HUES48 (cell line): ENCODE results near the gene NCF2.
"Not testable (repeated sequence)": the region's sequence is repeated elsewhere in the genome, so short reads cannot be mapped to it uniquely, and the experiment has no call there.

Experiments used
- H3K27ac ChIP-seq: one replicate; pipeline ENCODE4 v1.7.0; 2013; ENCODE audit warnings: low read depth, low read length, inconsistent platforms
- H3K27me3 ChIP-seq: 2 replicates; pipeline ENCODE4 v1.6.1; 2013; ENCODE audit warnings: mild to moderate bottlenecking, low read length; ENCODE audit not compliant: control insufficient read depth, insufficient read depth
- H3K36me3 ChIP-seq: 2 replicates; pipeline ENCODE4 v1.6.1; 2013; ENCODE audit warnings: low read length; ENCODE audit not compliant: control insufficient read depth, insufficient read depth
- H3K4me1 ChIP-seq: 2 replicates; pipeline ENCODE4 v1.6.1; 2013; ENCODE audit warnings: mild to moderate bottlenecking, low read length; ENCODE audit not compliant: control insufficient read depth, insufficient read depth
- H3K4me3 ChIP-seq: 2 replicates; pipeline ENCODE4 v1.5.1; 2013; ENCODE audit warnings: mild to moderate bottlenecking, low read depth, low read length
- H3K9ac ChIP-seq: 2 replicates; pipeline ENCODE4 v1.6.1; 2013; ENCODE audit warnings: mild to moderate bottlenecking, low read depth, low read length, moderate library complexity
- H3K9me3 ChIP-seq: 2 replicates; pipeline ENCODE4 v1.6.1; 2013; ENCODE audit warnings: low read length; ENCODE audit not compliant: control insufficient read depth, insufficient read depth

The NCF2 gene

DNA sequence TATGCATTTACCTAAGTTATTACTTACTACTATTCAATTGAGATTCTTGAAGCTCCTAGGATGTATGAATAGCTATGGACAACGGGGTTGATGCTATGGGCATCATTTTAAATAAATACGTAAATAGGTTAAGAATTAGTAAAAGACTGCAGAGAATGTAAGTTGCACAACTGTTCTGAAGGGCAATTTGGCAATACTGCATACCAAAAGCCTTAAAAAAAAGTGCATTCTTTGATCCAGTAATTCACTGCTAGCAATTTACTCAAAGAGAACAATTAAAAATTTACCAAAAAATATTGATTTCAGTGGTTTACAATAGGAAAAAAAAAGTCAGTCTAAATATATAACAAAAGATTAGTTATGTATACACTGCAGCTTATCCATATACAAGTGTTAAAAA is 41.9 kb upstream of the NCF2 start:
- H3K9ac ChIP-seq: no peak overlapping the region
- H3K4me1 ChIP-seq: peaks cover 22% of the 10 kb centered on the region
- peaks cover 3% of the 10 kb centered on the region; the same call in 1 of the 2 replicates for H3K9me3 ChIP-seq
- H3K27me3 ChIP-seq: peaks cover 9% of the 10 kb centered on the region
- H3K27ac ChIP-seq: no peak overlapping the region
- H3K4me3 ChIP-seq: peak overlapping the region; percentile 74; the same call in 1 of the 2 replicates
- peaks cover 49% of the 10 kb centered on the region for H3K36me3 ChIP-seq

DNA sequence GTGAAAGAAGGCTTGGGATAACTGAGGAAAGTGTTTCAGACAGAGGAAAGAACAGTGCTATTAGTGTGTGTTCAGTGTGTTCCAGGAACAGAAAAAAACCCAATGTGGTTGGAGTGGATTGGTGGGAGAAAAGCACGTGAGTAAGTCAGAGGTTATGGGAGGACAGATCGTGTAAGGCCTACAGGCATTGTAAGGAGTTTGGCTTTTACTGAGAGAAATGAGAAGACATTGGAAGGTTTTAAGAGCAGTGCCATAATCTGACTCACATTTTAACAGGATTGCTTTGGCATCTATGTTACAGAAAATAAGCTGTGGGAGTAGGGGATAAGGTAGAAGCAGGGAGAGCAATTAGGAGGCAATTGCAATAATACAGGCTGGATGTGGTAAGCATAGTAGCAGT is 40.5 kb upstream of the NCF2 start:
- Histone ChIP-seq H3K27me3 (no peaks in the 10 kb centered on the region), H3K9ac (no peak overlapping the region), H3K4me1 (peaks cover 22% of the 10 kb centered on the region), H3K36me3 (peaks cover 62% of the 10 kb centered on the region), H3K9me3 (peaks cover 3% of the 10 kb centered on the region; the same call in 1 of the 2 replicates), H3K4me3 (no peak overlapping the region), H3K27ac (no peak overlapping the region)

DNA sequence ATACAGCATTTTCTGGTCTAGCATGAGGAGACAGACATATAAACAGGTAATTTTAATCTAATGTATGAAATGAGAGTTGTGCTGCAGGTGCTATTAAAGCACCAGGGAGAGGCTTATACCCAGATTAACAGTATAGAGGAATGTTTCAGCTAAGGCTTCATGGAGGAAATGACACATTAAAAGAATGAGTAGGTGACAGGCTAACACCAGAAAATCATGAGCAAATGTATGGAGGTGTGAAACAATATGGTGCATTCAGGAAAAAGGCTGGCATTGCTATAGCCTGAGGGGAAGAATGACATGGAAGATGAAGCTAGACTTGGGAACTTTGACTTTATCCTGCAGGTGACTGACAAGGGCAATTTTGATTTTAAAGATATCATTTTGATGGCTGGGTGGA is 38.3 kb upstream of the NCF2 start:
- H3K4me1 ChIP-seq: peaks cover 18% of the 10 kb centered on the region
- no peak overlapping the region for H3K4me3 ChIP-seq
- no peaks in the 10 kb centered on the region for H3K27me3 ChIP-seq
- peaks cover 3% of the 10 kb centered on the region; the same call in 1 of the 2 replicates for H3K9me3 ChIP-seq
- H3K36me3 ChIP-seq: peaks cover 69% of the 10 kb centered on the region
- H3K27ac ChIP-seq: no peak overlapping the region
- H3K9ac ChIP-seq: no peak overlapping the region

DNA sequence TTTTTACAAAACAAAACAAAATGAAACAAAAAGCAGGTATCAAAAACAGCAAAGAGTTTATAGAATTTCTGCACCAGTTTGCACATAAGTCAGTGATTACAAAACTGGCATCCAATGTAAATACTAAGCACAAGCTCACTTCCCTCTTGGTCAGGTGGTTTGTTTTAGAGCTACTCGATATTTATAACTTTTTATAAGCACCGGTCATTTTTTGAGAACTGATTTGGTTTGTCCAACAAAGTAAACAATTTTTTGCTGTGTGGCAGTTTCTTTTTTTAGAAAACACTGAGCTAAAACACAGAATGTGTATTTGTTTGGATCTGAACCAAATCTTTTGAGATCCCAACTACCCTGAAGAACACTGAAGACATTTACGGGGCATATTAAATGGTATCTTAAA is 36.0 kb upstream of the NCF2 start:
- not testable (repeated sequence) for H3K27ac ChIP-seq, H3K4me1 ChIP-seq, H3K4me3 ChIP-seq, H3K9me3 ChIP-seq, H3K27me3 ChIP-seq, H3K9ac ChIP-seq
- H3K36me3 ChIP-seq: peaks cover 56% of the 10 kb centered on the region

DNA sequence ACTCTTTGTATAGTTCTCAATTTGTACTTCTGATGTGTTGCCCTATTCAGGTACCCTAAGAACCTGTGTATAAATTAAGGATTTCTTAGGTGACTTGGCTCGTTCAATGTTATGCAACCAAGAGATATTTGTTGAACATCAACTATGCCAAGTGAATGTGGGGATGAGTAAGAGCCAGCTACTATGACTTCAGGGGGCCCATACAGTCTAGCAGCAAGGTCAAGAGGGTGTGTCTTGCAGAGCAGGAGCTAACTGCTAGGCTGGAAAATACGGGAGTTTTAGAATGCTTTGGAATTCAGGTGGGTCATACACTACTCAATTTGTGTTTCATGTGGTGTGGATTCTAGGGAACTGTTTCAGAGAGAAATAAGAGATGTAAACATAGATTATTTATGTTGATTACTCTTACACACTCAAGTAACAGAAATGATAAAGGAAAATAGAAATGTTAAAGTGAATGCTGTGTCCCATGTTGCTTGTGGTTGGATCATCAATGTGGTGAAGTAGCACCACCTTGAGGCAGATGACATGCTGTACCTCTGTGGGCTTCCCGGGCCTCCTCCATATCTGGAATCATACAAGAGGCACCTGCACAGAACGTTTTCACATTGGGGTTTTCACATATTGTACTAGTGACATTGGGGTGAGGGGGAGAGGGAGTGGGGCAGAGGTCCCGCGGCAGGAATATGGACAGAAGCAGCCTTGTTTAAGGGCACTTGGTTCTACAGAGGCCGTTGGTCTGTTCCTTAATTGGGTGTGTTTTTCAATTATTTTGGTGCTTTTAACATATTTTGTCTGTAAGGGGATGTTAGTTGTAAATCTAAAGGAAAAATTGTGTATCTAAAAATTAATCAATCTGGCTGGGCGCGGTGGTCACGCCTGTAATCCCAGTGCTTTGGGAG is 32.9 kb upstream of the NCF2 start:
- H3K4me3 ChIP-seq: no peak overlapping the region
- H3K9ac ChIP-seq: no peak overlapping the region
- no peak overlapping the region for H3K27ac ChIP-seq
- no peaks in the 10 kb centered on the region for H3K9me3 ChIP-seq
- no peaks in the 10 kb centered on the region for H3K27me3 ChIP-seq
- peaks cover 29% of the 10 kb centered on the region for H3K4me1 ChIP-seq
- H3K36me3 ChIP-seq: peaks cover 27% of the 10 kb centered on the region

DNA sequence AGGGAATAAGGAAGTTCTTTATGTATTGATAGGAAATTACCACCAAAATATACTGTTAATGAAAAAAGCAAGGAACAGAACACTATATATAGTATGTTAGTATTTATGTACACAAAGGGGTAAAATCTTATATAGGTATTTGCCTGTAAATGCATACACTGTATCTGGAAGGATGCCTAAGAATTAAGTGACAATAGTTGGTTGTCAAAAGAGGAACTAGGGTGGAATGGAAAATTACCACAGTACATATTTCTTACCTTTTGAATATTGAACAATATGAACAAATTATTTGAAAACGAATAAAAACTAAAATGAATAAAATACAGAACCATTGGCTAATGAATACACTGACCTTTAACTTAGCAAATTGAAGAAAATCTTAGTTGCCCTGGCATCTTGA is 31.8 kb upstream of the NCF2 start:
- Histone ChIP-seq H3K27me3 (no peaks in the 10 kb centered on the region), H3K9me3 (no peaks in the 10 kb centered on the region), H3K4me1 (peaks cover 29% of the 10 kb centered on the region), H3K4me3 (no peak overlapping the region), H3K36me3 (peaks cover 19% of the 10 kb centered on the region), H3K27ac (no peak overlapping the region), H3K9ac (no peak overlapping the region)

DNA sequence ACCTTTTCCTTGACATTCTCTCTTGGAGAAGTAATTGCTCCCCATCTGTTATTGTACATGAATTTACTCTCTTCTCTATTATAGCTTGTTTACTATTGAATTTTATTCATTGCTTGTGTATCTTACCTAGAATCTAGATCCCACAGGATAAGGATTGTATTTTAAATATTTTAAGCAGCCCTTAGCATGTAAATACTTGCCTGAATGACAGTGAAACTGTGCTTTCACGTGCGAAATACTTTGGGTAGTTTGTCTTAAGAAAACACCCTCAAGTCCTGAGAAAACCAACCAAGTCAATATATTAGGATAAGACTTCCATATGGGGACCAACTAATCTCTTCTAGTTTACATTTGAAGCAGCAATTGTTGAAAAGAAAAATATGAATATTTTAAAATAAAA is 30.1 kb upstream of the NCF2 start:
- Histone ChIP-seq H3K36me3 (peaks cover 6% of the 10 kb centered on the region), H3K9ac (no peak overlapping the region), H3K27ac (no peak overlapping the region), H3K4me3 (no peak overlapping the region), H3K27me3 (no peaks in the 10 kb centered on the region), H3K9me3 (no peaks in the 10 kb centered on the region), H3K4me1 (peaks cover 29% of the 10 kb centered on the region)

DNA sequence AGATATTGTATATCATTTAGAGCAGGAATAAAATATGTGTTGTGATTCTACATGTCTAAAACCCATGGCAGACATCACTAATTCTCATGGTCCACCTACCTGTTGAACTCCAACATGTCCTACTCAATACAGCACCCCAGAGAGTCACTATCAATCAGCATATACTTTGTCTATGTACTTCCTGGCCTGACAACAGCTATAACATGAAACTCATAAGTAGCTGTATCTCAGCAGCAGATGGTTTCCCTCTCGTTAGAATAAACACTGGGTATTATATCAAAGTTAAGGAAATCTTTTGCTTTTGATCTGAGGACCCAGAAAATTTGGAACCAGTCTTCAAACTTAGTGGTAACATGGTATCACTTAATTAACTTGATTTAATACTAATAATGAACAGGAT is 29.5 kb upstream of the NCF2 start:
- Histone ChIP-seq H3K9me3 (no peaks in the 10 kb centered on the region), H3K36me3 (peaks cover 3% of the 10 kb centered on the region), H3K27ac (peak overlapping the region; percentile 1), H3K27me3 (no peaks in the 10 kb centered on the region), H3K4me1 (peaks cover 29% of the 10 kb centered on the region), H3K9ac (no peak overlapping the region), H3K4me3 (no peak overlapping the region)

DNA sequence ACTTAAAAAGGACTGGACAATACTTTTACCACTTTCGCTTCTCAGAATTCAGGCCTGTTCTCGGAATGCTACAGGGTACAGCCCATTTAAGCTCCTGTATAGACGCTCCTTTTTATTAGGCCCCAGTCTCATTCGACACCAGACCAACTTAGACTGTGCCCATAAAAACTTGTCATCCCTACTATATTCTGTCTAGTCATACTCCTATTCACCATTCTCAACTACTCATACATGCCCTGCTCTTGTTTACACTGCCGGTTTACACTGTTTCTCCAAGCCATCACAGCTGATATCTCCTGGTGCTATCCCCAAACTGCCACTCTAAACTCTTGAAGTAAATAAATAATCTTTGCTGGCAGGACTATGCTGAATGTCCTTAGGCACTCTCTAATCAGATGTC is 27.9 kb upstream of the NCF2 start:
- H3K27ac ChIP-seq, H3K9me3 ChIP-seq: not testable (repeated sequence)

DNA sequence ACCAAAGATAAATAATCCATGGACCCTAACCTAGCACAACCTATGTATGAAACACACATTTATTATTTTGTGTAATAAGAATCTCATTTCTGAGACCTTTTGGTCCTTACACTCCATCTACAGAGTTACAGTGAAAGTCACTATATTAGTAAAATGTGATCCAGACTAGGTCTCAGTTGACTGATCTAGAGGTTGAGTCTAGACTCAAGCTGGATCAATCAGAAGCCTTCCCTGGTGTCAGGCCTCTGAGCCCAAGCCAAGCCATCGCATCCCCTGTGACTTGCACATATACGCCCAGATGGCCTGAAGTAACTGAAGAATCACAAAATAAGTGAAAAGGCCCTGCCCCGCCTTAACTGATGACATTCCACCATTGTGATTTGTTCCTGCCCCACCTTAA is 22.7 kb upstream of the NCF2 start:
- H3K4me3 ChIP-seq, H3K27me3 ChIP-seq, H3K9me3 ChIP-seq, H3K9ac ChIP-seq, H3K4me1 ChIP-seq, H3K36me3 ChIP-seq, H3K27ac ChIP-seq: not testable (repeated sequence)

More for the DNA sequence above, 27.9 kb upstream of the NCF2 start:
- not testable (repeated sequence) for H3K27me3 ChIP-seq, H3K9ac ChIP-seq, H3K4me3 ChIP-seq, H3K36me3 ChIP-seq
- peaks cover 29% of the 10 kb centered on the region for H3K4me1 ChIP-seq

DNA sequence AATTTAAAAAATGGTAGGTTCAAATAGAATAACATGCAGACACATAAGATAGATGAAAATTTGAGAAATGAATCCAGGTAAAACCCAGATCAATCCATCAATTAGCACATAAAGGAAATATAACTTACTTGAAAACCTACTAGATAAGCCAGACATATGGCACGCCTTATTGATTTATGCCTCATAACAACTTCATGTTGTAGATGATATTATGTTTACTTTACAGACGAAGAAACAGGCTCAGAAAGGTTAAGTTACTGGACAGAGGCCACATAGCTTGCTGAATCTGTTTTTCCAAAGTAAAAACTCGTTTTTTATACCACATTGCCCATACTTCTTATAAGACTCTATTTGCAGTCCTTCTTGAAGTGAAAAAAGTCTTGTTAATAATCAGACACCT is 22.1 kb upstream of the NCF2 start:
- no peaks in the 10 kb centered on the region for H3K9me3 ChIP-seq
- no peak overlapping the region for H3K27ac ChIP-seq
- no peaks in the 10 kb centered on the region for H3K36me3 ChIP-seq
- H3K9ac ChIP-seq: no peak overlapping the region
- no peak overlapping the region for H3K4me3 ChIP-seq
- no peaks in the 10 kb centered on the region for H3K27me3 ChIP-seq
- no peaks in the 10 kb centered on the region for H3K4me1 ChIP-seq
